Erythroblast (primary cell): ENCODE measurements around the gene CDC37.

Source experiments
- GATA1 ChIP-seq: IDR thresholded peaks from 2 replicates; pipeline ENCODE4 v1.6.1; 2011; ENCODE audit warnings: low read depth, mild to moderate bottlenecking, control low read depth, low read length, moderate library complexity
- POLR2A ChIP-seq: IDR thresholded peaks from 2 replicates; pipeline ENCODE4 v1.6.1; 2011; ENCODE audit warnings: mild to moderate bottlenecking, low read length

DNA sequence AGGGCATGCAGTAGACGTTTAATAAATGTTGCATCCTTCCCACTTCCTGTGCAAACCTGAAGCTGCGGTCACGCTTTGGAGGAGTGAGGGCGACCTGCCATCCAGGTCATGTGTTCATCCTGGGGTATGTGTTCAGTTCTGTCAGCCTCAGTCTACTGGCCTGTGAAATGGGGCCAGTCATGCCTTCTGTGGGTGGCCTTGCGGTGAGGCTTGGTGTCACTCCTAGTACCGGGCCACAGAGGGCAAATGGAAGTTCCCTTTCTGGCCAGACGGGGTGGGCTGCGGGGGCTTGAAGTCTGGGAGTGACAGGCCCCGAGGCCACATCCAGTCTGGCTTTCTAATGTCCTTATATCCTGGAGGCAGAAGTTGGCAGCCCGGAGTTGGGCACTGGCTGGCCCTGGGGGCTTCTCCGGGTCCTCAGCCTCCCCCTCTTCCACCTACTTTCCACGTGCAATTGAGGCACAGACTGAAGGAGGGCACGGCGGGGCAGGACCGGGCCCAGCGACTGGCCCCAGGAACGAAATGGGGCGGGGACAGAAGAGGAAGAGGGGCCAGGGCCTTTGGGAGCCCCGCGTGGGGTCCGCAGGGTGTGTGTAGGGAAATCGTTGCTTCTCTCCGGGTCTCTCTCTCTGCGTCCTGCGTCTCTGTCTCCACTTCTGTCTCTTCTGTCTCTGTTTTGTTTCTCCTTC lies 28.1 kb upstream of the CDC37 start:
- TF ChIP-seq POLR2A (no peak), GATA1 (no peak)
